Activated gamma-delta T cell treated with Interleukin-2 at 50 U/mL for 16 hours (primary cell): Measurements from ENCODE around the gene CFAP99.
"Not testable (repeated sequence)": the region's sequence is repeated elsewhere in the genome, so short reads cannot be mapped to it uniquely, and the experiment has no call there.

Experiments used
- DNase-seq: peaks from one replicate; pipeline ENCODE4 v3.0.0-alpha.2; 2020

The CFAP99 gene

GRCh38 chr4:2418650-2419571 is at the start of gene CFAP99:
CFAP99 (plus strand) TSS chr4:2418955.
- peak; percentile 98 for DNase-seq

GRCh38 chr4:2370597-2371320 is 48.0 kb upstream of the CFAP99 start:
- no peak for DNase-seq

GRCh38 chr4:2371765-2372487 is 46.8 kb upstream of the CFAP99 start:
- DNase-seq = no peak

- no peak for DNase-seq
Measured at GRCh38 chr4:2372488-2373030, 46.2 kb upstream of the CFAP99 start.

- DNase-seq = no peak
Measured at GRCh38 chr4:2373532-2373931, 45.2 kb upstream of the CFAP99 start.

- DNase-seq = no peak
Measured at GRCh38 chr4:2375427-2375826, 43.3 kb upstream of the CFAP99 start.

GRCh38 chr4:2377241-2377640 is 41.5 kb upstream of the CFAP99 start:
- no peak for DNase-seq

- DNase-seq = no peak
Measured at GRCh38 chr4:2378401-2378800, 40.4 kb upstream of the CFAP99 start.

GRCh38 chr4:2378898-2379297 is 39.9 kb upstream of the CFAP99 start:
- no peak for DNase-seq

- DNase-seq = not testable (repeated sequence)
Measured at GRCh38 chr4:2380589-2380988, 38.2 kb upstream of the CFAP99 start.

- not testable (repeated sequence) for DNase-seq
Measured at GRCh38 chr4:2382769-2383202, 36.0 kb upstream of the CFAP99 start.

GRCh38 chr4:2383220-2383631 is 35.5 kb upstream of the CFAP99 start:
- not testable (repeated sequence) for DNase-seq

- DNase-seq = no peak
Measured at GRCh38 chr4:2383760-2384159, 35.0 kb upstream of the CFAP99 start.

GRCh38 chr4:2384245-2384644 is 34.5 kb upstream of the CFAP99 start:
- no peak for DNase-seq

GRCh38 chr4:2385516-2385915 is 33.2 kb upstream of the CFAP99 start:
- DNase-seq = no peak

- DNase-seq = no peak
Measured at GRCh38 chr4:2386717-2387116, 32.0 kb upstream of the CFAP99 start.

GRCh38 chr4:2387218-2387617 is 31.5 kb upstream of the CFAP99 start:
- DNase-seq = no peak

- no peak for DNase-seq
Measured at GRCh38 chr4:2387829-2388228, 30.9 kb upstream of the CFAP99 start.

- DNase-seq = no peak
Measured at GRCh38 chr4:2388429-2389182, 30.1 kb upstream of the CFAP99 start.

- DNase-seq = no peak
Measured at GRCh38 chr4:2389691-2390090, 29.1 kb upstream of the CFAP99 start.

GRCh38 chr4:2390146-2390545 is 28.6 kb upstream of the CFAP99 start:
- no peak for DNase-seq

- DNase-seq = no peak
Measured at GRCh38 chr4:2390784-2391421, 27.9 kb upstream of the CFAP99 start.
